Activated CD8-positive, alpha-beta memory T cell treated with anti-CD3 and anti-CD28 coated beads, Interleukin-2, amount 10 ng/mL, durations not matched to agents 7 days and 5 days (primary cell): Measurements from ENCODE around the gene ACAD10. TPM values are rescaled to one million over a fixed set of nuclear protein-coding genes. Genes with fewer than 3 reads are reported as not detected.

Experiments used
- ATAC-seq: fragments of 150-1000 bp; cut with Tn5 transposase; one replicate; pipeline ENCODE4 v1.10.0; 2021; ENCODE audit warnings: moderate library complexity
- CTCF ChIA-PET: fragments of 350-600 bp; sonication (Branson Sonifier 250); formaldehyde crosslinking; loops from one replicate; lab custom pipeline; 2021; ENCODE audit warnings: antibody characterized with exemption; lab: Charles Lee
- DNase-seq: peaks from one replicate; pipeline ENCODE4 v3.0.0-alpha.2; 2020
- H3K27ac Mint-ChIP-seq: one replicate; pipeline ENCODE4 v1.8.0; 2021; ENCODE audit warnings: mild to moderate bottlenecking, mixed read lengths
- H3K27me3 Mint-ChIP-seq: one replicate; pipeline ENCODE4 v1.8.0; 2021; ENCODE audit warnings: mixed read lengths
- H3K36me3 Mint-ChIP-seq: one replicate; pipeline ENCODE4 v1.8.0; 2021; ENCODE audit warnings: mild to moderate bottlenecking, mixed read lengths
- H3K4me1 Mint-ChIP-seq: one replicate; pipeline ENCODE4 v1.8.0; 2021; ENCODE audit warnings: mixed read lengths
- H3K4me3 Mint-ChIP-seq: one replicate; pipeline ENCODE4 v1.8.0; 2021; ENCODE audit warnings: mild to moderate bottlenecking, moderate library complexity, mixed read lengths
- H3K9me3 Mint-ChIP-seq: one replicate; pipeline ENCODE4 v1.8.0; 2022; ENCODE audit warnings: low read depth, mixed read lengths
- microRNA-seq: library from miRNA; unstranded; fragments of <30 nt; microRNA quantifications from one replicate; pipeline ENCODE4 v1.2.0, GENCODE V29; 2022
- total RNA-seq, 2 experiments: library from RNA; stranded (reverse); gene quantifications; one replicate each; pipeline ENCODE4 v1.2.3, GENCODE V29; 2021

ACAD10 gene
- total RNA-seq, 2 experiments from 2014 or later: 24.7 to 30.3 TPM

- no peaks in the 10 kb centered on the region for H3K9me3 Mint-ChIP-seq
- H3K27ac Mint-ChIP-seq: no peak overlapping the region
- no peak overlapping the region for H3K4me3 Mint-ChIP-seq
- H3K36me3 Mint-ChIP-seq: no peaks in the 10 kb centered on the region
- no peaks in the 10 kb centered on the region for H3K27me3 Mint-ChIP-seq
- no peaks in the 10 kb centered on the region for H3K4me1 Mint-ChIP-seq
- ATAC-seq (no peak), DNase-seq (no peak)
- CTCF ChIA-PET: interaction anchor here (0.7 to 2.3 kb wide), 2 partner anchors 13 to 61 kb away, joined by 3 to 9 read pairs; no protein-coding TSS in a partner anchor
These were observed 113.9 kb downstream of the ACAD10 start for GRCh38 chr12:111799758-111800157.

- Mint-ChIP-seq H3K27ac (no peak overlapping the region), H3K4me1 (no peaks in the 10 kb centered on the region), H3K4me3 (no peak overlapping the region), H3K9me3 (no peaks in the 10 kb centered on the region), H3K36me3 (no peaks in the 10 kb centered on the region), H3K27me3 (no peaks in the 10 kb centered on the region)
- DNase-seq (no peak), ATAC-seq (no peak)
- CTCF ChIA-PET: no interaction called here
These were observed 117.3 kb downstream of the ACAD10 start for GRCh38 chr12:111803038-111803626.

DNA sequence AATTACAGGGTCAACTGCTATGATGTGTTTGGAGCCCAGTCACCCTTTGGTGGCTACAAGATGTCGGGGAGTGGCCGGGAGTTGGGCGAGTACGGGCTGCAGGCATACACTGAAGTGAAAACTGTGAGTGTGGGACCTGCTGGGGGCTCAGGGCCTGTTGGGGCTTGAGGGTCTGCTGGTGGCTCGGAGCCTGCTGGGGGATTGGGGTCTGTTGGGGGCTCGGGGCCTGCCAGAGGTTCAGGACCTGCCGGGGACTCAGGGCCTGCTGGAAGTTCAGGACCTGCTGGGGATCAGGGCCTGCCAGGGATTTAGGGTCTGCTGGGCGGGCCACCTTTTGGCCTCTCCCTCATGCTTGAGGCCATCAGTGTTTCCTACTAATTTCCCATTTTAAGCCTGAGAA lies 118.0 kb downstream of the ACAD10 start:
- Mint-ChIP-seq H3K27ac (no peak overlapping the region), H3K9me3 (no peaks in the 10 kb centered on the region), H3K4me1 (no peaks in the 10 kb centered on the region), H3K36me3 (no peaks in the 10 kb centered on the region), H3K4me3 (no peak overlapping the region), H3K27me3 (no peaks in the 10 kb centered on the region)
- CTCF ChIA-PET: no interaction called here
- ATAC-seq (no peak), DNase-seq (no peak)

- CTCF ChIA-PET: no interaction called here
- no peak for ATAC-seq
- Mint-ChIP-seq H3K9me3 (no peaks in the 10 kb centered on the region), H3K36me3 (no peaks in the 10 kb centered on the region), H3K27me3 (no peaks in the 10 kb centered on the region), H3K4me3 (no peak overlapping the region), H3K27ac (no peak overlapping the region), H3K4me1 (no peaks in the 10 kb centered on the region)
- no peak for DNase-seq
These were observed 120.5 kb downstream of the ACAD10 start for GRCh38 chr12:111806304-111806703.

Small RNA genes within 50 kb of the gene (microRNA-seq; reads per million reads assigned to microRNA genes)
- not detected for gene MIR6761

Other genes starting within 250 kb of the ACAD10 start
- 10 to 100 TPM; 38.2 to 39.3 TPM for gene ATXN2, start 86.7 kb upstream of the ACAD10 start, total RNA-seq
- gene BRAP, start 97 bp upstream of the ACAD10 start, total RNA-seq: 10 to 100 TPM; 20.3 to 22.3 TPM
- gene ALDH2, start 80.9 kb downstream of the ACAD10 start, total RNA-seq: under 1 TPM; 0.68 to 0.73 TPM
- gene MAPKAPK5, start 156.2 kb downstream of the ACAD10 start, total RNA-seq: 10 to 100 TPM; 48.1 to 49.6 TPM